GM21576 (cell line): ENCODE measurements around the gene SLC22A31.

ENCODE experiments used
- ATAC-seq: cut with Tn5 transposase; IDR thresholded peaks from one replicate; pipeline ENCODE4 v1.9.1; 2021; ENCODE audit warnings: mild to moderate bottlenecking, moderate library complexity; ENCODE audit not compliant: unreplicated experiment

The SLC22A31 gene

GRCh38 chr16:89152831-89153700 is 47.3 kb downstream of the SLC22A31 start:
- ATAC-seq, result no peak

- no peak for ATAC-seq
These were observed 49.4 kb downstream of the SLC22A31 start for GRCh38 chr16:89150981-89151380.

DNA sequence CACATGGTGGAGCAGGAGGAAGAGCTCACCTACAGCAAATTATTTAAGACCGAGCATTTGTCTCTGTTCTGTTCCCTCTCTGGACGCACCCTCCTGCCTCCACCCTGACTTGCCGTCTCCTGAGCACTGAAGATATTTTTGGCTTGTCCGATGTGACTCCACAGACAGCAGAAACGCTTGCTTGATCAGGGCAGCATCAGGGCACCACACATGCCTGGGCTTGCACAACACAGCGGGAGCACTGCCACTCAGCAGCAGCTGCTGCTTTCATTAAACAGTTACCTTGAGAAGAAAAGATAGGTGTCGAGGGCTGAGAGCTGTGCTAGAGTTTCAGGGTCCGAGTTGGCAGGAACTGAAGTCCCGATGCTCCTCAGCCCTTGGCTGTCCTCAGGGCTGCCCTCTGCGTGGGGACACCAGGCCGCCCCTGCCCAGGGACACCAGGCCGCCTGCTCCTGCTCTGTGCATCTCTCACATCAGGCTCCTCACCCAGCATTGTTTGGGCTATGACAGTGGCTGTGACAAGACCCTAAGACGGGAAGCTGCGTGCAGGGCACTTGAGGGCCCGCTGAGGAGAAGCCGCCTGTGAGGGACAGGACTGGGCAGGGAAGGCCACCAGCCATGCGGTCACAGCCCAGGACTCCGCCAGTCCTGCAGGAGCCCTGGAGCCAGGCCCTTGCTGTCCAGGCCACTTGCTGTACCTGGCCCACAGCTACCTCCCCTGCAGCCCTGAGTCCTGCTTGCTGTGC is 50.1 kb downstream of the SLC22A31 start:
- no peak for ATAC-seq

DNA sequence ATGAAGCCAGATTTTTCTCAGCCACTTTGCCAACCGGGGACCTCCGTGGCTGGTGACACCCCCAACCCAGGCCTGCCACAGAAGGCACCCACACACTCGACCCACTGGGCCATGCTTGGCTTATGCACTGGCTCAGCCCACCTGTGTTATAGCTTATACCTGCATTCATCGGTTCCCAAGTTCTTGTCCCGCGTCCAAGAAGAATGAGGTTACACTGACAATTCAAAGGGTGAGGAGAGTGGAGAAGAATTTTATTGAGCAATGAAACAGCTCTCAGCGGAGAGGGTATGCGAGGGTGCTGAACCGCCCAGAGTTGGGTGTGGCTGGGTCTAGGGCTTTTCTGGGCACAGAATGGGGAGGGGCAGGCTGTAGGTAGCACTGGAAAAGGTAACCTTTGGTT is 51.0 kb downstream of the SLC22A31 start:
- no peak for ATAC-seq

DNA sequence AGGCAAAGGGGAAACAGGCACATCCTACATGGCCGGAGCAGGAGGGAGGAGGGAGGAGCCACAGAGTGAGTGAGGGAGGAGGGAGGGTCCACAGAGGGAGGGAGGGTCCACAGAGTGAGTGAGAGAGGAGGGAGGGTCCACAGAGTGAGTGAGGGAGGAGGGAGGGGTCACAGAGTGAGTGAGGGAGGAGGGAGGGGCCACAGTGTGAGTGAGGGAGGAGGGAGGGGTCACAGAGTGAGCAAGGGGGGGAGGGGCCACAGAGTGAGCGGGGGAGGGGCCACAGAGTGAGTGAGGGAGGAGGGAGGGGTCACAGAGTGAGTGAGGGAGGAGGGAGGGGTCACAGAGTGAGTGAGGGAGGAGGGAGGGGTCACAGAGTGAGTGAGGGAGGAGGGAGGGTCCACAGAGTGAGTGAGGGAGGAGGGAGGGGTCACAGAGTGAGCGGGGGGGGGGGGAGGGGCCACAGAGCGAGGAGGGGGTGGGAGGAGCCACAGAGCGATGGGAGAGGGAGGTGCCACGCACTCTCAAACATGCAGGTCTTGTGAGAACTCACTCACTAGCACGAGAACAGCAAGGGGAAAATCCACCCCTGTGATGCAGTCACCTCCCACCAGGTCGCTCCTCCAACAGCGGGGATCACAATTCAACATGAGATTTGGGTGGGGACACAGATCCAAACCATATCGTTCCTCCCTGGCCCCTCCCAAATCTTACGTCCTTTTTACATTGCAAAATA is 53.1 kb downstream of the SLC22A31 start:
- ATAC-seq, result no peak

DNA sequence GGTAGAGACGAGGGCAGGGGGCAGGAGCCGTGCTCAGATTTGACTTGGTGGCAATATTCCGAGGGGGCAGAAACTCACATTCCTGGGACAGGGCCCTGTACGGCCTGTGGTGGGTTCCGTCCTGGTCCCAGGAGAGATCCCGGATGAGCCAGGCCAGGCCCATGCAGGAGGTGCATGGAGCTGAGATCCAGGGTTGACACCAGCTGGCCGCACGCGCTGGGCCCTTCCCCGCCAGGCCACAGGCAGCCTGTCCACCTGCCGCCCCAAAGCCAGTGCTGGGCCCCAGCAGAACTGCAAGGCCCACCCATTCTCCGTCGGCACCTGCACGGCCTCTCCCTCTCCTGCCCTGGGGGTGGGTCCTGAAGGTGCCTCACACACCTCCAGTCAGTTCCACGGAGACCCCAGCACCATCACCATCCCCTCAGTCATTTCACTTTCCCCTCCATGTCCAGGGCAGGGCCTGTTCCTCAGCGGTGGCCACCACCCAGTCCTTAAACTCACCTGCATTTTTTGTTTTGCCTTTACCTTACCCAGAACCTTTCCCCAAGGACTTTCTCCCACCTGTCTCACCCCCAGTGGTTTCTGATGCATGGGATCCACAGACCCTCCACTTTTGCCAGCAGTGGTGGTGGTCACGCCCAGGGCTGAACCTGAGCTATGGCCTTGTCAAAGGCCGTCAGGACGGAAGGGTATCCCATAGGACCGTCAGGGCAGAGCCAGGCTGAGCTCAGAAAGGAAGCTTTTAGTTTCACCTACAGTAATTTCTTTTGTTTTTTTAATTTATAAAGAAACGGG is 53.9 kb downstream of the SLC22A31 start:
- no peak for ATAC-seq
